Bone marrow (tissue), 2 donors: Measurements from ENCODE around the gene CDKN2C.

Source experiments
- DNase-seq, 2 donors: peaks; one replicate each; lab custom pipeline; 2025; lab: John Stamatoyannopoulos, UW

CDKN2C gene

DNA sequence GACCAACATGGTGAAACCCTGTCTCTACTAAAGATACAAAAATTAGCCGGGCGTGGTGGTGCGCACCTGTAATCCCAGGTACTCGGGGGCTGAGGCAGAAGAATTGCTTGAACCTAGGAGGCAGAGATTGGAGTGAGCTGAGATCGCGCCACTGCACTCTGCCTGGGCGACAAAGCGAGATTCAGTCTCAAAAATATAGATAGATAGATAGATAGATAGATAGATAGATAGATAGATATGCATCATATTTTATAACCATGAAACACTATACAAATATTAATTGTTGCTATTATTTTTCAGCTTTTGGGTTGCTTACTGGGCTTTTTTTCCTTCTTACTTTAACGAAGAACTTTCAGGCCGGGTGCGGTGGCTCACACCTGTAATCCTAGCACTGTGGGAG is 5.2 kb upstream of the CDKN2C start:
- DNase-seq, result no peak

DNA sequence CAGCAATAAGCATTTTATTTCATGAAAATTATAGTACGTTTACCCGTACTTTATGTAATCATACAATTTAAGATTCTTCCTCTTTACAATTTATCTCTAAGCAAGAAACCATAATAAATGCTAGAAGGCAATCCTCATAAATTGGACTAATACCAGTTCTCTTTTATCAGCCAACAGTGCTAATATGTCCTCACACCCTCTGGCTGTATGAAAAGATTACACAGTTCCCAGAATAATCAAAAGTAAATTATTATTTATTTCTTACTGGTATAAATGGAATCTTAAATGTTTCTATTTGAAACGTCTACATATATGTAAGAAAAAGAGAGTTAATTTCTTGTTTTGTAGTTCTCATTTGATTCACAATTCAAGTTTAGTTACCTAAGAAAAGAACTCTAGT is 3.1 kb upstream of the CDKN2C start:
- no peak for DNase-seq

DNA sequence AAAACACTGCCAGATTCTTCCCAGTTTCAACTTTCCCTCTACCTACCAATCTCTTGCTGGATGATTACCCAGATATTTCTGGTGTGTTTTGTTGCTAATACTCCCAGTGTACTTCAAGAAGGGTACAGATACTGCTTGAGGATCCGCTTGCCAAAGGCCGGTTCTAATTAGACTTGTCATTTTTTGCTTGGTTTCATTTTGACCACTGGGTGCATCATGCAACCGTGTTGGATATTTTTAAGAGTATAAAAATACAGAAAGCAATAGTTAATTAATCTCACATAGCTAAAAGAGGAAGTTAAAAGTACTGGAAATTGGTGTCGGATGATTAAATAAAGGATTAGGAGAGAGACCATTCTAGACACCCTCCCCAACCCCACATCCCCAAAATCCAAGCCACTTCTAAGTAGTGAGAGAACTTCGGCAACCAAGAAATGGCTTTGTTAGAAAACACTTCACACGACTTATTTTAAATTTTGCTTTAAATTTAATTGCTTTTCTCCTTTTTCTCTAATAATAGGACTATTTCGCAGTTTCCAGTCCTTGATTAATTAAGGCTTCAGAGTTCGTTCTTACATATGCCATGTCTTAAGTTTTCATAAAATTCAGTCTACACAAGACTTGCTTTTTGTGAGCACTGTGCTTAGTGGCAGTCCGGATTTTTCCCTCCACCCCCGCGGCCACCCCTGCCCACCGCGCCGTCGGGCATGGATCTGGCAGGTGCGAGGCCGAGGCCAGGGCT is 2.5 kb upstream of the CDKN2C start:
- DNase-seq, result no peak

DNA sequence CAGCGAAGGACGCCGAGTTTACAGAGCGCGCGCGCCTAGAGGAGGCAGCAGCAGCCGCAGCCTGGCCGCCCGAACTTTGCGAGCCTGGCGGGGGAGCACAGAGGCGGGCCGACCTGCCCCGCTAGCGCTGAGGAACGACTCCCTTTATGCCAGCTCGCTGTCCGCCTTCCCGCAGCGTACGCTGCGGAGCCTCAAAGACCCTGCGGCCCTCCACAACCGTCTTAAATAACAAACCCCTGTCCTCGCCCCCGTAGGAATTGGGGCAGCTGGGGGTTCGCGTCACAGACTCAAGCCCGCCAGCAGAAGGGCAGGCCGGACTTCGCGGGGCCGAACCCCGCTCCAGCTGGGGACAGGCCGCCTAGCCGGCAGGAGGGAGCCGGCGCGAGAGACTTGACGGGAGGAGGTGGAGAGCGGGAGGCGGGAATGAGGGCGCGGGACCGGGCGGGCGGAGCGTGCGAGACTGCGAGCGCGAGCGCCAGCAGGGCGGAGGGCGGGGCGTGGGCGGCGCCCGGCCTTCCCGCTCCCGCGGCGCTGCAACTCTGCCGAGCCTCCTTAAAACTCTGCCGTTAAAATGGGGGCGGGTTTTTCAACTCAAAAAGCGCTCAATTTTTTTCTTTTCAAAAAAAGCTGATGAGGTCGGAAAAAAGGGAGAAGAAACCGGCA is 1.8 kb upstream of the CDKN2C start:
- peak; percentile 67 to 70 for DNase-seq

DNA sequence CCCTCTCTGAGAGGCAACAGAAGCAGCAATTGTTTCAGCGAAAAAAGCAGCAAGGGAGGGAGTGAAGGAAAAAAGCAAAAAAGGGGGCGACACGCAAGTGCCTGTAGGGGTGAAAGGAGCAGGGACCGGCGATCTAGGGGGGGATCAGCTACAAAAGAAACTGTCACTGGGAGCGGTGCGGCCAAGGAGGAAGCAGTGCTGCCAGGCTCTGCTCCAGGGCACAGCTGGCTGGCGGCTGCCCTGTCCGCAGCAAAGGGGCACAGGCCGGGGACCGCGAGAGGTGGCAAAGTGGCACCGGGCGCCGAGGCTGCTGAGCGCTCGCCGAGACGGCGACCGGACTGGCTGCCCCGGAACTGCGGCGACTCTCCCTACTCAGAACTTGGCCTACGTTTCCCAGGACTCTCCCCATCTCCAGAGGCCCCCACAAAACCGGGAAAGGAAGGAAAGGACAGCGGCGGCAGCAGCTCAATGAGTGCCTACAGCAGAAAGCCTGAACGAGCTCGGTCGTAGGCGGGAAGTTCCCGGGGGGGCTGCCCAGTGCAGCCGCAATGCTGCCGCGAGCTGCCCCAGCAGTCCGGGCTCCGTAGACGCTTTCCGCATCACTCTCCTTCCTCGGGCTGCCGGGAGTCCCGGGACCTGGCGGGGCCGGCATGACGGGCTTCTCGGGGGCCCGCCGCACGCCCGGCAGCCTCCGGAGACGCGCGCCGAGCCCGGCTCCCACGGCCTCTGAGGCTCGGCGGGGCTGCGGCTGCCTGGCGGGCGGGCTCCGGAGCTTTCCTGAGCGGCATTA is 1.0 kb upstream of the CDKN2C start:
- peak; percentile 51 to 70 for DNase-seq

DNA sequence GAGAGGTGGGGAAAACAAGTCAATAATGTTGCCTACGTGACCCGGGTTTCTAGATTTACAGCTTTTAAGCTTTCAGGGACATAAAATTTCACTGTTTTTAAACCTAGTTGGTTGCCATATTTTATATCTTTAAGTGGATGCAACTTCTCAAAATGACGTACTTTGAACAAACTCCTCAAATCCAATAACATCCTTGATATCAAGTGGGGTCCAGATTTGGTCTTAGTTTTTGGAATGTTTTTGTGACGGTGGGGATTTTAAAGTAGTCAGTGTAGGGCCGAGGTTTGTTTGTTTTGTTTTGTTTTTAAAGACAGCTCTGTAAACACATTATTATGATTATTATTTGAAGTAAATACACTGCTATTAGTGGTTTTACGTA is 453 bp downstream of the CDKN2C start:
- no peak for DNase-seq

DNA sequence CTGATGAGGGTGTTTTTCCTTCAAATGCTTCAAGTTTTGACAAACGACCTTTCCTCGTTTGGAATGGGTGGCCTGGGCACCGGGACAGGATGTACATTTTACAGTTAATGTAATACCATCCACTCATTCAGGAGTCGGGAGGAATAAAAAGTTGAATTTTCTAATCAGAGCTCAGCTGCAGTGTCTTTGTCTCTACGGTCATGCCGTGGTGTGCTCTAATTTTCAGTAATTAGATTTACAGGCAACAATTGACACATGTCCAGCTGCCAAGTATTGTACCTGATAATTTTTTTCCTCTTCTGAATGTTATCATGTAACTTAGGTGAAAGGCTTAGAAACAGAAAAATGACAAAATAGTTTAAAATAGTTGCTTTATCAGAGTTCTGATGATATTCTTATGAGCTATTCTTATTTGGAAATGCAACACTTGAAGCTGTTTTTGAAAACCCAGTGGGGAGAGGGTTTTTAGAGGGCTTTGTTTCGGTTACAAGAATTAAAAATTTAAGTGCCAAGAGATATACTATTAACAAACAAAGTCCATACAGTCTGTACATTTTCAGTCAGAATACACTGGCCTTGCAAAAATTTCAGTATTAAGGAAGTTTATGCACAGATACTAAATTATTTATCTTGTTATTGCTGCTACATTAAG is 1.0 kb downstream of the CDKN2C start:
- DNase-seq, result no peak

DNA sequence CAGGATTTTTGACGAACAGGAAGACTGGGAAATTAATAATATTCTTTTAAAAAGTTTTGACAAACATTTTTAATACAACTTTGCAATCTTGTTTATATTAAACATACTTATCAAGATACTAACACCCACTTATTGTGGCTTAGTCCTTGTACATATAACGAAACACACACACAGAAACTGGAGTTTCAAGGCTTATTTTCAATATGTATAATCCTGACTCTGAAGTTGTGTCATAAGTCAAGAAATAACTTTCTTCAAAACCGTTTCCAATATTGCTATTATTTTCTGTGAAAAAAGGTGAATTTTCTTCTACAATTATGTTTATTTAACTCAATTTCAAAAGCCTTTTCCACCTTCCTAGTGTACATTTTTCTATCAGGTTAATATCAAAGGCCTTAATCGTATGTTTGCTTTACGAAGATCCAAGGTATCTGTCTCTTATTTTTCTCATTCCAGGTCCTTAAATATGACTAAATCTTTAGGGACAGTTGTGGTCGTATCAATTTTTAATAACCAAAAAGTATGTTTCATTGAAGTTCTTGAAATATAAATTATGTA is 1.8 kb downstream of the CDKN2C start:
- no peak for DNase-seq

DNA sequence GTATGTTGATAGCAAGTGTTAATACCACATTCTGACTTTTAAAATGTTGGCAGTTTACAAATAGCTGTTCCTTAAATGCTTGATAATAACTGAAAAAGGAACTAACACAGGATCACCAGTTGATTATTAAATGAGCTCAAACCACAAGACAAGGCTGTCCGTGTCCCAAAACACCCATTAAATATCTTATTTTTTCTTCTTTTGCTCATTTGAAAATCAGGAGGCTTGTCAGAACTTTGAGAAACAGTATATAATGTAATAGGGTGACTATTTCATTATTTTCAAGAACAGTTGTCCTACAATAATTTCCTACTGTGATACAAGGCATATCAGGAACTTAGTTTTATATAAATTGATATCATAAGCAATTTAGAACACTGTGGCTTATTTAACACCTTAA is 2.7 kb downstream of the CDKN2C start:
- DNase-seq, result no peak

DNA sequence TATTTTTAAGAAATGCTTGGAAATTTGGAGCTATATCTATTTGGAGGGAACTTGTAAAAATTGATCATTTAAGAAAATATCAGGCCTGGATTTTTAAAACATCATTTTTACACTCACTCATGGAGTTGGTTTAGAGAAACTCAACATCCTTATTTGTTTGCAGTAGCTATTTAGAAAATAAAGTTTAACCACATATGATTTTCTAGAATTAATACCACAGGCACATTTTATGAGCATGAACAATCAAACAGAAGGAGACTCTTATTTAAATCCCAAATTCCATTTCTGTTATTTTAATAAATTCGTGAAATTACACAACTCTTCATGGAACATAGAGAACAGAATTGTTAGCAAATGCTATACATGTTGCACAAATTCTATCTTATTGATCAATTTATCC is 3.2 kb downstream of the CDKN2C start:
- DNase-seq, result no peak

DNA sequence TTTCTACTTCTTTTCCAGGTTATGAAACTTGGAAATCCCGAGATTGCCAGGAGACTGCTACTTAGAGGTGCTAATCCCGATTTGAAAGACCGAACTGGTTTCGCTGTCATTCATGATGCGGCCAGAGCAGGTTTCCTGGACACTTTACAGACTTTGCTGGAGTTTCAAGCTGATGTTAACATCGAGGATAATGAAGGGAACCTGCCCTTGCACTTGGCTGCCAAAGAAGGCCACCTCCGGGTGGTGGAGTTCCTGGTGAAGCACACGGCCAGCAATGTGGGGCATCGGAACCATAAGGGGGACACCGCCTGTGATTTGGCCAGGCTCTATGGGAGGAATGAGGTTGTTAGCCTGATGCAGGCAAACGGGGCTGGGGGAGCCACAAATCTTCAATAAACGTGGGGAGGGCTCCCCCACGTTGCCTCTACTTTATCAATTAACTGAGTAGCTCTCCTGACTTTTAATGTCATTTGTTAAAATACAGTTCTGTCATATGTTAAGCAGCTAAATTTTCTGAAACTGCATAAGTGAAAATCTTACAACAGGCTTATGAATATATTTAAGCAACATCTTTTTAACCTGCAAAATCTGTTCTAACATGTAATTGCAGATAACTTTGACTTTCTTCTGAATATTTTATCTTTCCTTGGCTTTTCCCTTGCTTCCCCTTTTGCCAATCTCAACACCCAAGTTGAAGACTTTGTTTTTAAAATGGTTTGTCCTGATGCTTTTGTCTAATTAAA is 4.0 kb downstream of the CDKN2C start:
- no peak for DNase-seq

DNA sequence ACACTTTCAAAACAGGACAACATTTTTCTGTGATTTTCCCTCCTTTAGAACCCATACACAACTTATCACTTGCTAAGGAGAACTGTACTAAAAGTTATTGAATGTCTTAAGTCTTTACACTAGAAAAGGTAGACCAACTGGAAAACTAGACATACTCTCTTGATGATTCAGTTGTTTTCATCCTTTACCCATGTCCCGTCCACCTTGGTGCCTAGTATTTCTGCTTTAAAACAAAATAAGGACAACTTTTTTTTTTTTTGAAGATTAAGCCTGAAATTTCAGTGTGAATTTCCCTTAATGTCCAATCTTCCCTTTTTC is 4.5 kb downstream of the CDKN2C start:
- no peak for DNase-seq

DNA sequence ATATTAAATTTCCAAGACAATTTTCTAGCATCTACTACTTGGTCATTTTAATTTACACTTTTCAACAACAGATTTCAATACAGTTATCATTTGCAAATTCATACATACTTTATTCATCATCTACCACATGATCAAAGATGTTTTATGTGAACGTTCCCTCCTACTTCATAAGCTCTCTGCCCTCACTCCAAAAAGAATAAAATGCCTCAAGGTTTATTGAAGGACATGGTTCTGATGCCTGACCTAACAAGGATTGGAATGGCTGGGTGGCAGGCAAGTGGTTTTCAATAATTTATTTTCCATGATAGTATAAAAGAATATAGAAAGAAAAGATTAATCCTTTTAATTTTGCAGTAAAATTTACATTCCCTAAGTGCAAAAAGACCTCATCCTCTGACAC is 5.4 kb downstream of the CDKN2C start:
- no peak for DNase-seq

DNA sequence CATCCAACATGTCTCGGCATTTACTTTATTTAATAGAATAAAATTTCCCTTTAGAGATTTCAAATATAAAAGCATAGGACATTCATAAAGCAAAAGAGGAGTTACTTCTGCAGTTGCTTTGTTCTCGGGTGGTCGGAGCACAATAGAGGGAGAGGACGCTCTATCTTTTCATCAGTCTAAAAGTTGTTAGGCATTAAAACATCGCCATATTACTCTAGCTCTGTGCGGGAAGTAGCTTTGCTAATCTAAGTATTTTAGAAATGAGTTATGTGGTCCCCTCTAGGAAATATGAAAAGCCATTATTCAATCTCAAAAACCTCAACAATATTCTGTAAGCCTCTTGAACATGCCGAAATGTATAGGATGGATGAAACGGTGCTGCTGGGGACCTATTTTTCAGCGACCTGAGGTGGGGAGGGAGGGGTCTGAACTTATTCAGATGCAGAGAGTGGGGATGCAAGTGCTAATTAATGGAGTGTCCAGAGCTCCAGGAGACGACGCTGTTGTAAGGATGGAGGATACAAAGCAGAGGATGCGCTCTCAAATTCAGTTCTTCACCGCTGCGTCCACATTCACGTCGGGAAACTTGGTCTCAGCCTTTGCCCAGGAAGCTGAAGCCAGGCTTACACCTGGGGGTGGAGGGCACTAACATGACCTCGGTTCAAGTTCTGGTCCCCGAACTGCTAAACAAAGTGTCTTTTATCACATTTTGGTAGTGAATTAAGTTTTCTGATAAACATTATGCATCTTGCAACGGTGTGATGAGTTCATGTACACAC is 6.3 kb downstream of the CDKN2C start:
- no peak for DNase-seq

DNA sequence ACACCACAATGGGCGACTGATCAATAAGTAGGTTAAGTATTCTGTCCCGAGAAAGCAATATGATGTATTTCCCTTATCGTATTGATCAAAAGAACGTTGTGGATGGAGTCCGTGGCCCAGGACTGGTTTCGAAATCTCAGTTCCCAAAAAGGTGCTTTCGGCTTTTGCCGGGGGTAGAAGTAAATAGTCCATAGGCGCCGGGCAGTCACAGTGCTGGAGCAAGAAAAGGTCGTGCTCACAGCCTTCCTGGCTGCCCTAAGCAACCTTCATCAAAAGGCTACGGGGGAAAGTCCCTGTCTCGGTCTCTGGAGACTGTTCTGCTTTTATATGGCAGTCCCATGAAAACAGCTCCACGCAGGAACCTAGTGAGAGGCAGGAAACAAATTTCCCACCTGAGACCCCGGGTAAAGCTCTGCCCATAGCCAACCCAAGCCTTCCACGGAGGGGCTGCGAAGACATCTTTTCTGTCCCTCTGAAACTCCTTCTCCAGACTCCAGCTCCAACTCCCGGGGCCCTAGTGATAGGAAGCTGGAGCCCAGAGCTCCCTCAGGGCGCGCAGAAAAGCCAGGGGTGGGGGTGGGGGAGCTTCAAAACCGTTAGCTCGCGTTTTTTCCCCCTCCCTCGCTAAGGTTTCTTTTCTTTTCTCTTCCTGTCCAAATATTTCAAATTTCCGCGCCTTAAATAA is 7.0 kb downstream of the CDKN2C start:
- DNase-seq, result peak in 1 of 2 donors; percentile 24

DNA sequence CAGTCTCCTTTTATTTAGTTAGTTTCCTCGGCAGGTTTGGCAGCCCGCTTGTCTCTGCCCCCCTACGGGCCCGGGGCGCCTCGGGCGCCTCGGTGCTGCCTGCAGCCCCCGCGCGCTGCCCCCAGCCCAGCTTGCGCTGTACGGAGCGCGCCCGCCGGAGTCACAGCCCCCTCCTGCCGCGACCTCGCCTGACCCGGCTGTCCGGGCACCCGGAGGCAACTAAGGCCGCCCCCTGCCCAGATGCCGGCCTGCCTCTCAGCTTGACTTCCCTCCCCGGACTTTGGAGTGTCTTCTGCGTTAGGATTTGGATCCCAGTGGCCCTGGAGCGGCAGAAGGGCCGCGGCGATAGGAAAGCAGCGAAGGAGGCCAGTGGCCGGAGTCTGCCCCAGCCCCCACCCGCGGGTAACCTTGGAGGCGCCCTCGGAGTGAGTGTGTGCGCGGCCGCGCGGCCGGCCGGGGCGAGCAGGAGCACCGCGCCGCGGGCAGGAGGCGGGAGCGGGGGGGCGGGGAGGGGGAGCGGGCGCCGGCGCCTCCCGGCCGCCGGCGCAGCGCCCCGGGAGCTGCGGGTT is 7.6 kb downstream of the CDKN2C start:
- DNase-seq, result peak in 1 of 2 donors; percentile 32

DNA sequence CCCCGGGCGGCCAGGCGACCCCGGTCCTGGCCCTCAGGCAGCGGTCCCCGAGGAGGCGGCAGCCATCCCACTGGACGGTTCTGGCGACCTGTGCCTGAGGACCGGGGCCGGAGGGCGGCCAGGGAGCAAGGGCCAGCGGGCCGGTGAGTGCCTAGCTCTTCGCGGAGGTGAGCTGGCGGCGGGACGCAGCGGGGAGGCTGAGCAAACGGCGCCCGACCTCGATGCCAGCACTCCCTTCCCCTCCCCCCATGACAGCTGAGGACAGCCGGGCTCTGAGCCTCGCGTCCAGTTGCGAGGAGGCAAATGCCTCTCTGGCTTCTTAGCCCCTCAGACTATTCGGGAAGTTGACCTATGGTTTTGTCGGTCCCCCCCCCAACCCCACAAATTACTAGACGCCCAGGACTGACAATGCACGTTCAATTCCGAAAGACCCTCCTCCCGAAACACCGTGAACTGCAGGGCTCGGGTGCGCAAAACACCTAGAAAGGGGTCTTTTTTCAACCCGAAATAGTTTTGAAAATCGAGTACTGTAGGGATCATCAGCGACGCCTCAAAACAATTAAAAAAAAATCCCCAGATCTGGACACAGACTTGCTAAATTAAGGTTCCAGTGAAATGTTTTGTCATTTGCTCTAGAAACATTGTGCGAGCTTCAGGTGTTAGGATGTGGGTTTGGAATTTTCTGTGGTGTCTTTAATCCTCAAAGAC is 8.3 kb downstream of the CDKN2C start:
- peak in 1 of 2 donors; percentile 32 for DNase-seq

DNA sequence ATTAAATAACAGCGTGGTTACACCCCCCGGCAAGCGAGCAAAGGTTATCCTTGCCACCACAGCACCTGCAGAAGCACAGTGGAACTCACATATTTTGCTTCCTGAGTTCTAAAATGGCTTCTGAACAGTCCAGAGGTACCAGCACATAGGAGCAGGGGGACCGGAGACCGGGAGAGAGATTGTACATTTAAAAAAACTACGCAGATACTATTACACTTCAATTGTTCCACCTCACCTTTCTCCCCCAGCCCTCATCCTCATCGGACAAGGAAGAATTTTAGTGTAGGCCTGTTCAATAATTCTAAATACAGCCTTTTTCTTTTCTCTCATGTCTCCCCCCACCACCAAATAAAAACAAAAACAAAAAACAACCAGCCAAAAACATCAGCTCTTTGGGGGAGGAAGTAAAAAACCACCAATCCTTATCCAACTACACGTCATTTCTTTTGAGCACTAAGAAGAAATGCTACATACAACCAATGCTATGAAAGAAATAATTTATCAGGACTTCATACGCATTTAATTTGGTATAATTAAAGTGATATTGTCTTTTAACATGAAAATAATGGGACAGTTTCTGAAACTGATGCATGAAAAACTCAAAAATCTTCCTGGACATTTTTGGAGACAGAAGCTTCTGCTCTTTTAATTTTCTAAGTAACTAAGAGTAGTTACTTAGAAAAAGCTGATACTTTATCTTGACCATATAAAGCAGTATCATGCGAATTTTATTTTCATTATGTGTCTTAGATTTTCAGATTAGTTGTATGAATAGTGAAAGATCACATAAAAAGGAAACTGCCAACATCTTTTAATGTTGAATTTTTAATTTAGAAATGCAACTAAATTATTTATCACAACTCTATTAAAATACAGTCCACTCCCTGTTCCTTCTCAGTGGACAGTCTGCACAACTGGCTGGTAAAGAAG is 9.1 kb downstream of the CDKN2C start:
- DNase-seq, result no peak
